GM13976 (cell line): ENCODE measurements around the gene SMARCD3.
A peak's percentile ranks its signal among the peaks of the same experiment; 100 is the strongest.

Experiments
- DNase-seq: peaks from one replicate; pipeline ENCODE4 v3.0.0; 2012; ENCODE audit warnings: low spot score
- CTCF ChIP-seq: IDR thresholded peaks from 2 replicates; pipeline ENCODE4 v1.5.1; 2012; ENCODE audit warnings: borderline replicate concordance, mild to moderate bottlenecking; ENCODE audit not compliant: insufficient read depth; ENCODE audit errors: extremely low read depth, missing control alignments, control extremely low read depth
- in situ Hi-C: fragments of 300-500 bp; cut with MboI; formaldehyde crosslinking; loops from one replicate; pipeline ENCODE4 v1.12.0; 2022; ENCODE audit warnings: low sequenced_read_pairs, mixed read lengths, inconsistent platforms; ENCODE audit not compliant: unreplicated experiment

Gene SMARCD3

GRCh38 chr7:151246102-151246850, 2.2 kb downstream of the SMARCD3 start:
- DNase-seq: no peak
- in situ Hi-C loops: no loop called here
- no peak for TF ChIP-seq CTCF

- DNase-seq: peak; percentile 90
- in situ Hi-C loops: no loop called here
- TF ChIP-seq CTCF: peak; percentile 37
Measured at GRCh38 chr7:151245360-151246101, 3.0 kb downstream of the SMARCD3 start.

GRCh38 chr7:151244841-151245346, 3.6 kb downstream of the SMARCD3 start:
- no peak for TF ChIP-seq CTCF
- peak; percentile 44 for DNase-seq
- in situ Hi-C loops: no loop called here

- peak; percentile 76 for TF ChIP-seq CTCF
- in situ Hi-C loops: no loop called here
- DNase-seq: peak; percentile 88
Measured at GRCh38 chr7:151244196-151244840, 4.2 kb downstream of the SMARCD3 start.

GRCh38 chr7:151243408-151244195, 4.9 kb downstream of the SMARCD3 start:
- DNase-seq: no peak
- no peak for TF ChIP-seq CTCF
- in situ Hi-C loops: no loop called here

GRCh38 chr7:151243045-151243349, 5.5 kb downstream of the SMARCD3 start:
- no peak for TF ChIP-seq CTCF
- DNase-seq: no peak
- in situ Hi-C loops: no loop called here
